Measurements from ENCODE around the gene SLC7A6OS. TPM values are rescaled to one million over a fixed set of nuclear protein-coding genes. Genes with fewer than 3 reads are reported as not detected.

Gene SLC7A6OS
- total RNA-seq, 1 experiment from 2014 or later: 19.4 TPM

- no peak for DNase-seq (ENCODE audit: unreplicated experiment)
- ChIA-PET CTCF (interaction anchor here (0.7 to 2.6 kb wide), 5 partner anchors 11 to 270 kb away, joined by 3 to 31 read pairs (median 4); no protein-coding TSS in a partner anchor), POLR2A (interaction anchor here (0.9 to 1.5 kb wide), 3 partner anchors 11 to 60 kb away, joined by 3 to 7 read pairs (median 4); partner anchors contain the start of genes PRMT7 and SLC7A6OS)
- intact Hi-C loops (cut with micrococcal nuclease): no loop called here
- Mint-ChIP-seq H3K27ac (ENCODE audit: low read depth, unreplicated experiment) (no peak overlapping the region), H3K36me3 (ENCODE audit: insufficient read depth, unreplicated experiment) (peaks cover 14% of the 10 kb centered on the region), H3K4me3 (ENCODE audit: unreplicated experiment) (no peak overlapping the region), H3K4me1 (ENCODE audit: insufficient read depth, unreplicated experiment) (peaks cover 9% of the 10 kb centered on the region), H3K27me3 (ENCODE audit: insufficient read depth, unreplicated experiment) (no peaks in the 10 kb centered on the region), H3K9me3 (ENCODE audit: unreplicated experiment) (no peaks in the 10 kb centered on the region)
- BruUV-seq (replicated peaks): no TSS peak
- no peak for TF ChIP-seq CTCF (IDR thresholded peaks at IDR 0.05; ENCODE audit: unreplicated experiment)
Observed at GRCh38 chr16:68250951-68251350, 59.8 kb downstream of the SLC7A6OS start.

- H3K4me3 Mint-ChIP-seq (ENCODE audit: unreplicated experiment): no peak overlapping the region
- peaks cover 9% of the 10 kb centered on the region for H3K4me1 Mint-ChIP-seq (ENCODE audit: insufficient read depth, unreplicated experiment)
- H3K9me3 Mint-ChIP-seq (ENCODE audit: unreplicated experiment): no peaks in the 10 kb centered on the region
- no peak for TF ChIP-seq CTCF (IDR thresholded peaks at IDR 0.05; ENCODE audit: unreplicated experiment)
- ChIA-PET CTCF (interaction anchor here (0.6 to 1.5 kb wide), 3 partner anchors 9 to 80 kb away, joined by 4 to 6 read pairs (median 4); no protein-coding TSS in a partner anchor), POLR2A (interaction anchor here (1.2 kb wide), 1 partner anchor 8 kb away, joined by 3 read pairs; no protein-coding TSS in a partner anchor)
- no peaks in the 10 kb centered on the region for H3K27me3 Mint-ChIP-seq (ENCODE audit: insufficient read depth, unreplicated experiment)
- intact Hi-C loops (cut with micrococcal nuclease): no loop called here
- DNase-seq (ENCODE audit: unreplicated experiment): no peak
- BruUV-seq (replicated peaks): no TSS peak
- H3K36me3 Mint-ChIP-seq (ENCODE audit: insufficient read depth, unreplicated experiment): peaks cover 14% of the 10 kb centered on the region
- no peak overlapping the region for H3K27ac Mint-ChIP-seq (ENCODE audit: low read depth, unreplicated experiment)
Observed at GRCh38 chr16:68249371-68249770, 61.4 kb downstream of the SLC7A6OS start.

Other genes starting within 250 kb of the SLC7A6OS start
- 18.5 and 24.1 TPM in 2 replicates for gene NFATC3, start 225.6 kb downstream of the SLC7A6OS start, total RNA-seq (2022)
- gene ESRP2, start 74.8 kb downstream of the SLC7A6OS start, total RNA-seq (2022): 42.7 and 48.8 TPM in 2 replicates
- 4.6 and 6.4 TPM in 2 replicates for gene PLA2G15, start 65.6 kb downstream of the SLC7A6OS start, total RNA-seq (2022)
- gene SLC7A6, start 46.4 kb downstream of the SLC7A6OS start, total RNA-seq (2022): 45.3 and 61.0 TPM in 2 replicates
- gene PRMT7, start 73 bp upstream of the SLC7A6OS start, total RNA-seq (2022): 28.0 and 33.2 TPM in 2 replicates
- 0.25 TPM in 1 of 2 replicates, not detected in the other for gene SMPD3, start 137.6 kb upstream of the SLC7A6OS start, total RNA-seq (2022)
- 25.5 and 29.3 TPM in 2 replicates for gene ZFP90, start 228.3 kb upstream of the SLC7A6OS start, total RNA-seq (2022)